GM13976 (cell line): ENCODE measurements around the gene APPBP2.
"Not testable (repeated sequence)": the region's sequence is repeated elsewhere in the genome, so short reads cannot be mapped to it uniquely, and the experiment has no call there.

ENCODE experiments used
- DNase-seq: peaks from one replicate; pipeline ENCODE4 v3.0.0; 2012; ENCODE audit warnings: low spot score
- in situ Hi-C: fragments of 300-500 bp; cut with MboI; formaldehyde crosslinking; loops from one replicate; pipeline ENCODE4 v1.12.0; 2022; ENCODE audit warnings: low sequenced_read_pairs, mixed read lengths, inconsistent platforms; ENCODE audit not compliant: unreplicated experiment
- TF ChIP-seq, protein P1 (sequence below): IDR thresholded peaks from 2 replicates; pipeline ENCODE4 v1.5.1; 2012; ENCODE audit warnings: borderline replicate concordance, mild to moderate bottlenecking; ENCODE audit not compliant: insufficient read depth; ENCODE audit errors: extremely low read depth, missing control alignments, control extremely low read depth

The APPBP2 gene

DNA sequence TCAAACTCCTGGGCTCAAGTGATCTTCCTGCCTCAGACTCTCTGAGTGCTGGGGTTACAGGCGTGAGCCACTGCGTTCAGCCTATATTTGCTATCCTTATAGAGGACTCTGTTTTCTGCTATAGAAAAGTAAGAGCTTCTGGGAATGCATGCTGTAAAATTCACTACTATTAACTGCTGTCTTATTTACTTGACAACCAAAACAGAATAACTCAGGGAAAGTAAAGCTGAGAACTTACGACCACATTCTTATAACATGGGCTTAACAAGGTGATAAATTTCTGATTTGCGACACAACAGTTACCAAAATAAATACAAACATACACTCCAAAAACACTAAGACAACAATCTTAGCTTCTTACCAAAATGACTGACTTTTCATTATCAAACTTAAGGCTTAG, 23.9 kb downstream of the APPBP2 start:
- no peak for DNase-seq
- TF ChIP-seq, protein P1, sequence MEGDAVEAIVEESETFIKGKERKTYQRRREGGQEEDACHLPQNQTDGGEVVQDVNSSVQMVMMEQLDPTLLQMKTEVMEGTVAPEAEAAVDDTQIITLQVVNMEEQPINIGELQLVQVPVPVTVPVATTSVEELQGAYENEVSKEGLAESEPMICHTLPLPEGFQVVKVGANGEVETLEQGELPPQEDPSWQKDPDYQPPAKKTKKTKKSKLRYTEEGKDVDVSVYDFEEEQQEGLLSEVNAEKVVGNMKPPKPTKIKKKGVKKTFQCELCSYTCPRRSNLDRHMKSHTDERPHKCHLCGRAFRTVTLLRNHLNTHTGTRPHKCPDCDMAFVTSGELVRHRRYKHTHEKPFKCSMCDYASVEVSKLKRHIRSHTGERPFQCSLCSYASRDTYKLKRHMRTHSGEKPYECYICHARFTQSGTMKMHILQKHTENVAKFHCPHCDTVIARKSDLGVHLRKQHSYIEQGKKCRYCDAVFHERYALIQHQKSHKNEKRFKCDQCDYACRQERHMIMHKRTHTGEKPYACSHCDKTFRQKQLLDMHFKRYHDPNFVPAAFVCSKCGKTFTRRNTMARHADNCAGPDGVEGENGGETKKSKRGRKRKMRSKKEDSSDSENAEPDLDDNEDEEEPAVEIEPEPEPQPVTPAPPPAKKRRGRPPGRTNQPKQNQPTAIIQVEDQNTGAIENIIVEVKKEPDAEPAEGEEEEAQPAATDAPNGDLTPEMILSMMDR: no peak
- in situ Hi-C loops: no loop called here

DNA sequence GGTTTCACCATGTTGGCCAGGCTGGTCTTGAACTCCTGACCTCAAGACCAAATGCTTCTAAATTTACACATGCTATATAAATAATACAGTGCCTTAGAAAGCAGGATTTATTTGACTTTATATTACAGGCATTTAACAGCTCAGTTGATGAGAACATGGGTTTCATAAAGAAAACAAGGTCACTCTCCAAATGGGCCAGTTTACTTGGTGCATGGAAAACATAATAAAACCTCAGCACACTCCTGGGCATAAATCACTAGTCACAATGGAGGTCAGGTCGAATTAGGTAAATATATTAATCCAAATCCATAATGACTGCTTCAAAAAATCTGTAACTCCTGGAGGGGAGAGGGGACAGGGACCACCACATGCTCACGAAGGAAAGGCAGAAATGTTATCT, 24.5 kb downstream of the APPBP2 start:
- in situ Hi-C loops: no loop called here
- TF ChIP-seq, protein P1: no peak
- no peak for DNase-seq

DNA sequence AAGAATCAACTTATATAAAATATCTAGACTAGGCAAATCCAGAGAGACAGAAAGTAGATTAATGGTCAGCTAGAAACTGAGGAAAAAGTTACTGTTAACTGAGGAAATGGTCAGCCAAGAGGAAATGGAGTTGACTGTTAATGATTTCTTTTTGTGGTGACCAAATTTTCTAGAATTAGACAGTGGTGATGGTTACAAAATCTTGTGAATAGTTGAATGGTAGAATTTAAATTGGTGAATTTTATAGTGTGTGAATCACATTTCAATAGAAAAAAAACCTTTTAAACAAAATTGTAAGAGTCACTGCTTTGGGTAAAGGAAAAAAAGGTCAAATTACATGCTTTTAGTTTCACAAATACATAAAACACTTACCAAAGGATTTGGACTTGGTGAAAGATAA, 30.0 kb downstream of the APPBP2 start:
- no peak for DNase-seq
- in situ Hi-C loops: no loop called here
- TF ChIP-seq, protein P1: no peak

DNA sequence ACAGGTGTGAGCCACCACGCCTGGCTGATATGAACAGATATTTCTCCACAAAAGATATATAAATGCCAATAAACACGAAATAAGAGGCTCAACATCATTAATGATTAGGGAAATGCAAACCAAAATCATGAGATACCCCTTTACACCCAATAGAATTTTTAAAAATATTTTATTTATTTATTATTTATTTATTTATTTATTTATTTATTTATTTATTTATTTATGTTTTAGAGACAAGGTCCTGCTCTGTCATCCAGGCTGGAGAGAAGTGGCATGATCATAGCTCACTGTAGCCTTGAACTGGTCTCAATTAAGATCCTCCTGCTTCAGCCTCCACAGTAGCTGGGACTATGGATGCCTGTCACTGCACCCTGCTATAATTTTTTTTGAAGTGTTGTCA, 30.8 kb downstream of the APPBP2 start:
- TF ChIP-seq, protein P1: no peak
- in situ Hi-C loops: no loop called here
- no peak for DNase-seq

DNA sequence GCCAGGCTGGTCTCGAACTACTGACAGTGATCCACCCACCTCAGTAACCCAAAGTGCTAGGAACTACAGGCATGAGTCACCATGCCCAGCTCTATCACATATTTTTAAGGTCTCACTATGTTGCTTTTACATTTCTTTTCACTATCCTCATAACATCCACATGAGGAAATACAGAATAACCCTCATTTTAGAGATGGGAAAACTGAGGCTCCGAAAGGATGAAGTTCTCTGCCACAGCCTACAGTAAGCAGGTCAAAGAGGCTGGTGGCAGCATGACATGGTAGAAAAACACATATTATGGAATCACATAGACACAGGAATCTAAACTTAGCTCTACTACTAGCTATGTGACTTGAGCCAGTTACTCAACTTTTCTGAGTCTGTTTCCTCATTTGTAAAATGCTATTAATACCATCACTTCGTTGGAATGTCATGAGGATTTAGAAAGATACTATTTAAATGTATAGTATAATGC, 32.2 kb downstream of the APPBP2 start:
- no peak for DNase-seq
- in situ Hi-C loops: no loop called here
- TF ChIP-seq, protein P1: no peak

DNA sequence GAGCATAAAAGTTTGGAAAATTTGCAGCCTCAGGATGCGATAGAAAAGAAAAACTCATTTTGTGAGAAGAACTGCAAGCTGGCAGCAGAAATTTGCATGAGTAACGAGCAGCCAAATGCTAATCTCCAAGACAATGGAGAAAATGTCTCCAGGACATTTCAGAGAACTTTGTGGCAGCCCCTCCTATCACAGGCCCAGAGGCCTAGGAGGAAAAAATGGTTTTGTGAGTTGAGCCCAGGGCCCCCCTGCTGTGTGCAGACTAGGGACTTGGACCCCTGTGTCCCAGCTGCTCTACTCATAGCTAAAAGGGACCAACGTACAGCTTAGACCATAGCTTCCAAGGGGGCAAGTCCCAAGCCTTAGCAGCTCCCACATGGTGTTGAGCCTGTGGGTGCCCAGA, 34.3 kb downstream of the APPBP2 start:
- in situ Hi-C loops: no loop called here
- no peak for DNase-seq
- TF ChIP-seq, protein P1: no peak

DNA sequence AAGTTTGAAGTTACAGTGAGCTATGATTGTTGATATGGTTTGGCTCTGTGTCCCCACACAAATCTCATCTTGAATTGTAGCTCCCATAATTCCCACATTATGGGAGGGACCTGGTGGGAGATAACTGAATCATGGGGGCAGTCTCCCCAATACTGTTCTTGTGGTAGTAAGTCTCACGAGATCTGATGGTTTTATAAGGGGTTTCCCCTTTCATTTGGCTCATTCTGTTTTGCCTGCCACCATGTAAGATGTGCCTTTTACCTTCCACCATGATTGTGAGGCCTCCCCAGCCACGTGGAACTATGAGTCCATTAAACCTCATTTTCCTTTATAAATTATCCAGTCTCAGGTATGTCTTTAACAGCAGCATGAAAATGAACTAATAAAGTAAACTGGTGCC, 35.4 kb downstream of the APPBP2 start:
- in situ Hi-C loops: not testable (repeated sequence)

DNA sequence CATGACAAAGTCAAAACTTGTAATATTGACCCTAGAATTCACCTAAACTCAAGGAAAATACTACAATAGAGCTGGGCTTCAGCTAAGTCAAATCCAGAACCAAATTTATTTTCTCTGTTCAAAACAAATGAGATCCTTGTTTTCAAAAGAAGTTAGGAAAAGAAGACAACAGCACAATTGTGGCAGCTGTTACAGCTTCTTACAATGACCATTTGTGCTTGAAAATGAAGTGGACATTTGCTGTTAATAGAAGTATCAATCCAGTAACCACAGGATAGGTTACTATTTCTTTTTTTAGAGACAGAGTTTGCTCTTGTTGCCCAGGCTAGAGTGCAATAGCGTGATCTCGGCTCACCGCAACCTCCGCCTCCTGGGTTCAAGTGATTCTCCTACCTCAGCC, 44.4 kb downstream of the APPBP2 start:
- no peak for DNase-seq
- TF ChIP-seq, protein P1: no peak
- in situ Hi-C loops: no loop called here

More for the DNA sequence above, 35.4 kb downstream of the APPBP2 start:
- not testable (repeated sequence) for DNase-seq
